Activated T-helper 1 cell treated with anti-CD3 and anti-CD28 coated beads, Interleukin-12 subunit alpha, Interleukin-12 subunit beta, Interleukin-2, Interleukin-4 antibody, amounts not matched to agents 30 ng/mL and 10 ng/mL and 1 ng/mL, durations not matched to agents 14 hours and 24 hours and 36 hours (primary cell): Measurements from ENCODE around the gene TRAPPC2. TPM values are rescaled to one million over a fixed set of nuclear protein-coding genes. Genes with fewer than 3 reads are reported as not detected.
"Not testable (repeated sequence)": the region's sequence is repeated elsewhere in the genome, so short reads cannot be mapped to it uniquely, and the experiment has no call there.

ENCODE experiments used
- DNase-seq: peaks from one replicate; pipeline ENCODE4 v3.0.0; 2021; ENCODE audit warnings: low spot score
- H3K27ac Mint-ChIP-seq: one replicate; pipeline ENCODE4 v1.8.0; 2021; ENCODE audit warnings: mild to moderate bottlenecking, mixed read lengths
- H3K27me3 Mint-ChIP-seq: one replicate; pipeline ENCODE4 v1.8.0; 2022; ENCODE audit warnings: mild to moderate bottlenecking, moderate library complexity, mixed read lengths; ENCODE audit not compliant: insufficient read depth
- H3K36me3 Mint-ChIP-seq: one replicate; pipeline ENCODE4 v1.8.0; 2021; ENCODE audit warnings: low read depth, mixed read lengths
- H3K4me1 Mint-ChIP-seq: one replicate; pipeline ENCODE4 v1.8.0; 2021; ENCODE audit warnings: low read depth, mixed read lengths
- H3K4me3 Mint-ChIP-seq: one replicate; pipeline ENCODE4 v1.8.0; 2021; ENCODE audit warnings: mild to moderate bottlenecking, moderate library complexity, mixed read lengths
- H3K9me3 Mint-ChIP-seq: one replicate; pipeline ENCODE4 v1.8.0; 2021; ENCODE audit warnings: mixed read lengths
- intact Hi-C: fragments of 100-400 bp; cut with micrococcal nuclease; formaldehyde crosslinking; loops from one replicate; pipeline ENCODE4 v1.15.1; 2024
- total RNA-seq: library from RNA; stranded (reverse); gene quantifications from 2 replicates; pipeline ENCODE4 v1.2.3, GENCODE V29; 2022

The TRAPPC2 gene
- total RNA-seq, 1 donor from 2014 or later, result 16.5 TPM

DNA sequence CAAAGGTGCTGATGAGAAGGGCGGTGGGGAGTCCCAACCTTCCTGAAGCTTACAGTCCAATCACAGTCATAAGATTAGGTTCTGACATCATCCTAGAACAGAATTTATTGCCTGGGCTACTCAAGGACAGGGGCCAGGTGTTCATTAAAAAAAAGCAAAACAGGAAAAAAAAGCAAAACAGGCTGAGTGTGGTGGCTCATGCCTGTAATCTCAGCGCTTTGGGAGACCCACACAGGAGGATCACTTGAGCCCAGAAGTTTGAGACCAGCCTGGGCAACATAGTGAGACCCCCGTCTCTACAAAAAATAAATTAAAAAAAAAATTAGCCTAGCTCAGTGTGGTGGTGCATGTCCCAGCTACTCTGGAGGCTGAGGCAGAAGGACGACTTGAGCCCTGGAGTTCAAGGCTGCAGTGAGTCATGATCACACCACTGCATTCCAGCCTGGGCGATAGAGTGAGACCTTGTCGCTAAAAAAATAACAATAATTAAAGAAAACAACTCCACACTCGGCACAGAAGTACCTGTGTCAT, 42.5 kb downstream of the TRAPPC2 start:
- Mint-ChIP-seq H3K27ac (no peak overlapping the region), H3K4me1 (peaks cover 54% of the 10 kb centered on the region)

DNA sequence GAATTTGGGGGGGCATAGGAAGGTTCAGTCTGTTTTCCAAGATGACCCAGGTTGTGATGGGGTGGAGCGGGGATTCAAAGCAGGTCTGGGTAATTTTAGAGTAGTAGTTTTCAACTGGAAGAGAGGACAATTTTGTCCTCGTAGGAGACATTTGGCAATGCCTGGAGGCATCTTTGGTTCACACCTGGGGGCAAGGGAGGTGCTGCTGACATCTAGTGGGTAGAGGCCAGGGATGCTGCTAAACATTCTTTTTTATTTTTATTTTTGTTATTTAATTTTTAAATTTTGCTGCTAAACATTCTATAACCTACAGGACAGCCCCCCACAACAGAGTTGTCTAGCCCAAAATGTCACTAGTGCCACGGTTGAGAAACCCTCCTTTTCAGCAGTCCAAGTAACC, 43.6 kb downstream of the TRAPPC2 start:
- H3K4me3 Mint-ChIP-seq, result peak overlapping the region; percentile 89
- H3K27ac Mint-ChIP-seq, result no peak overlapping the region
- intact Hi-C loops, result no loop called here
- peaks cover 4% of the 10 kb centered on the region for H3K36me3 Mint-ChIP-seq
- DNase-seq, result no peak
- H3K27me3 Mint-ChIP-seq, result no peaks in the 10 kb centered on the region
- peaks cover 51% of the 10 kb centered on the region for H3K4me1 Mint-ChIP-seq
- no peaks in the 10 kb centered on the region for H3K9me3 Mint-ChIP-seq

More for the DNA sequence above, 42.5 kb downstream of the TRAPPC2 start:
- intact Hi-C loops, result no loop called here
- H3K27me3 Mint-ChIP-seq, result no peaks in the 10 kb centered on the region
- H3K9me3 Mint-ChIP-seq, result no peaks in the 10 kb centered on the region
- no peak overlapping the region for H3K4me3 Mint-ChIP-seq
- no peak for DNase-seq
- H3K36me3 Mint-ChIP-seq, result peaks cover 4% of the 10 kb centered on the region

DNA sequence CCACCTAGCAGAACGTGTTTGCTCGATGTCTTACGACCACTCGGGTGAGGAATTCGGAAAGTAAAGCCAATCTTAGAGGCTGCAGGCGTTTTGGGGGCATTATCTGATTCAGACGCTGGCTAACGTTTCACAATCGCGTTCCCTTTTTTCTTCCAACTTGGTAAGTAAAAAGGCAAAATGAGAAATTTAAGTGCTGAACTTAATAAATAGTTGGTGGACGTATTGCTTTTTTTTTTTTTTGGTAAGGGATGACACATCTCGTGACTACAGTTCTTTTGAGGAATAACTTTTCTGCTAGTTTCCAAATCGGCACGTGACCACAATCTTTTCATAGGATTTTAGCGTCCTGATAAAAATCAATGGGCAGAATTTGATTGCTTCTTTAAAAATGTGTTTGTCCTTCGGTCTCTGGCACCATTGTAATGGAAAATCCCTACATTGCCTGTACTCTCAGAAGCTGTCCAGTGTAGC, 44.6 kb downstream of the TRAPPC2 start:
- Mint-ChIP-seq H3K4me1 (peaks cover 53% of the 10 kb centered on the region), H3K27me3 (no peaks in the 10 kb centered on the region), H3K9me3 (no peaks in the 10 kb centered on the region), H3K27ac (peak overlapping the region; percentile 67), H3K4me3 (peak overlapping the region; percentile 89), H3K36me3 (peaks cover 8% of the 10 kb centered on the region)
- no peak for DNase-seq
- intact Hi-C loops, result loop anchor here (1.0 kb wide), 2 partner anchors 20 to 341 kb away; no protein-coding TSS in a partner anchor

DNA sequence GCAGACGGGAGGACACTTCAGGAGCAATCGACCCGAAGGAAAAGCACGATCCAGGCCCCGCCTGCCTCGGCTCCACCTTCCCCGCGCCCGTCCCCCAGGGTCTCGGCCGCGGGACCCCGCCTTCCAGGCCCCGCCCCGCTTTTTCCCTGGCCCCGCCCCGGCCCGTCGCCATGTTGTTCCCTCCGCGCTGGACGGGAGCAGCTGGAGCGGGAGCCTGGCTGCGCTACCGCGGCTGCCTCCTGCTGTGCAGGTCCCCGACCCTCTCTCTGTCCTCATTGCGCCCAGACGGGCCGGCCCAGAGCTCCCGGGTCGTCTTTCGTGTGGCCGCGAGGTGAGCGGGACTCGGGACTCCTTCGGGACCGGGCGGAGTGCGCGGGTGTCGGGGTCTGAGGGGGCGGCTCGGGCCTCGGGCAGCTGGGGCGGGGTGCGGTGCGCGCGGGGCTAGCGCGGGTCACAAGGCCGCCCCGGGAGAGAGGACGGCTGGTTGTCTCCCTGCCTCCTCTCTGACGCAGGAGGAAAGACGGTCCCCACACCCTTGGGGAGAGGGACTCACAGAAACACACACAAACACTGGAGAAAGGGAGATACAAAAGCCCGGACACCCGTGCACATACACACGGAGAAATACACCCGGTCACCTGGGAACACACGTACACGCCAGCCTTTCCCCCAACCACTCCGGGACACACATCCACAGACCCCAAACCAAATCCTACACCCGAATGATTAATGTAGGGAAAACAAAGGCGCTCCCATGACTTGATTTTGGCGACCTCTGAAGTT, 45.3 kb downstream of the TRAPPC2 start, which contains the start of gene RAB9A:
RAB9A (plus strand) TSS at position 171 of the 783 bp plus-strand sequence. CDS start 19,619 bp downstream, outside the sequence.
- peak within 1 kb of the TSS; percentile 95 for H3K27ac Mint-ChIP-seq
- DNase-seq, result peak; percentile 76
- H3K27me3 Mint-ChIP-seq, result no peaks in the 10 kb centered on the region
- peak within 1 kb of the TSS; percentile 89 for H3K4me3 Mint-ChIP-seq
- no peaks in the 10 kb centered on the region for H3K9me3 Mint-ChIP-seq
- H3K36me3 Mint-ChIP-seq, result peaks cover 8% of the 10 kb centered on the region
- intact Hi-C loops, result loop anchor here (1.0 kb wide), 4 partner anchors 20 to 341 kb away; partner anchors contain the start of genes OFD1, TCEANC and TRAPPC2
- H3K4me1 Mint-ChIP-seq, result peaks cover 51% of the 10 kb centered on the region

DNA sequence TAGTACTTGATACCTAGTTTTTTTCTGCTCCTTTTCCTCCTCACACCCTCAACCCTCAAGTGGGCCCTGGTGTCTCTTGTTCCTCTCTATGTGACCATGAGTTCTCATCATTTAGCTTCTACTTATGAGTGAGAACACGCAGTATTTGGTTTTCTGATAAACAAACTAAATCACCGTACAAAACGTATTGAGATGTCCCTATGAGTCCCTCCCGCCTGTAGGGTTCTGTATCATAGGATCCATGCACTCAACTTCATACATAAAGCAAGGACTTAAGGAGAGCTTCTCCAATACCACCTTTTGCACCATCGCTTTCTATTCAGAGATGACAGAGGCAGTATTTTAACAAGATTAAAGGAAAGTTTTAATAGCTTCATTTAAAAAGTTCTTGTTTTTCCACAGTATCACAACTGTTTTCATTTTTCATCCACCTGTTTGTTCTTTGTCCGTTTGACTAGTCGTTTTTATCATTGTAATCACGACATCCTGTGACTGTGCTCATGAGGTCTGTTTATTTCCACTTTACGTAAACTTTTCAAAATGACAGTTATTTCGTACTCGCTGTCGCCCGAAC, 45.9 kb downstream of the TRAPPC2 start:
- intact Hi-C loops, result loop anchor here (1.0 kb wide), 2 partner anchors 35 to 46 kb away; partner anchors contain the start of genes OFD1, TCEANC and TRAPPC2
- no peaks in the 10 kb centered on the region for H3K9me3 Mint-ChIP-seq
- DNase-seq, result no peak
- H3K4me3 Mint-ChIP-seq, result peak overlapping the region; percentile 89
- peaks cover 46% of the 10 kb centered on the region for H3K4me1 Mint-ChIP-seq
- H3K36me3 Mint-ChIP-seq, result peaks cover 8% of the 10 kb centered on the region
- peak overlapping the region; percentile 95 for H3K27ac Mint-ChIP-seq
- H3K27me3 Mint-ChIP-seq, result no peaks in the 10 kb centered on the region

DNA sequence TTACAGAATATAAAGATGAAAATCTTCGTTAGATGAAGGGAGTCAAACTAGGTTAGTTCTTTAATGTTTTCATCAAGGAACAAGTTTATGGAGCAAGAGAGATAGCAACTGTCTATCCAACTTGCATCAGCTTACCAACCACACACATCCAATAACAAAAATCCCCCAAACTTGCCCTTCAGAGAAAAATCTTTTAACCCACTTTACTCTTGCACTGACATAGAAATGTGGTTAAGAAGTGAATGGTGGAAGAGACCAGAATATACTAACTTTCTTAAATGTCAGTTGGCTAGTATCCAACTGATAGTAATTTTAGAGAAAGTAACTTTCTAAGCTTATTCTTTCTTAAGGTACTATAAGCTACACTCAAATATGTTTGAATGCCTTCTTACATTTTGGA, 47.2 kb downstream of the TRAPPC2 start:
- peaks cover 33% of the 10 kb centered on the region for H3K4me1 Mint-ChIP-seq

DNA sequence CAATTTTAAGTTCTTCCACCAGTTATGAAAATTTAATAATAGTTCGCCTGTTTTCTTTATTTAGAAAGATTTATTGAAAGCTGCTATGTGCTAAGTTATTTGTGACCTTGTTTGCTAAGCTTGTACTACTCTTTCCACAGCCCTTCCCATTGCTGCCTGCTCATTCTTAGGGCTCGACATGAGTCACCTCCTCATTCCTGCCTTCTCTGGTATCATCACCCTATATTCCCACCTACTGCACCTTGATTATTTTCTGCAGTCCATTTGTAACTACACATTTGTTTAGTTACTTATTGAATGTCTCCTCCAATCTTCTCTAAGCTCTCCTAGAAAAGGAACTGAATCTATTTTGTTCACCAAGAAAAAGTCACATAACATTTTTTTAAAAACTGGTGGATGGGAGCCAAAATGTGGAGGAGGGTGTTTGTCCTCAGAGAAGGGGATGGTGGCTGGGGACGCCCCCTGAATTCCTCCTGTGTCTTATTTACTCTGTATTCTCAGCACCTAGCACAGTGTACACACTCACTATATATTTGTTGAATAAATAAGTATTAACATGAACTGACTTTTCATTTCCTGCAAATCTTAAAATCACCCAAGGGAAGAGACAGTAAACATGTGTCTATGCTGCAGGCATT, 49.2 kb downstream of the TRAPPC2 start:
- H3K27me3 Mint-ChIP-seq, result no peaks in the 10 kb centered on the region
- DNase-seq, result no peak
- H3K27ac Mint-ChIP-seq, result no peak overlapping the region
- H3K36me3 Mint-ChIP-seq, result peaks cover 10% of the 10 kb centered on the region
- H3K9me3 Mint-ChIP-seq, result no peaks in the 10 kb centered on the region
- no peak overlapping the region for H3K4me3 Mint-ChIP-seq
- intact Hi-C loops, result no loop called here
- peaks cover 25% of the 10 kb centered on the region for H3K4me1 Mint-ChIP-seq

More for the DNA sequence above, 47.2 kb downstream of the TRAPPC2 start:
- no peaks in the 10 kb centered on the region for H3K9me3 Mint-ChIP-seq
- intact Hi-C loops, result no loop called here
- no peaks in the 10 kb centered on the region for H3K27me3 Mint-ChIP-seq
- no peak overlapping the region for H3K4me3 Mint-ChIP-seq
- no peak for DNase-seq
- H3K36me3 Mint-ChIP-seq, result peaks cover 10% of the 10 kb centered on the region
- peak overlapping the region; percentile 80 for H3K27ac Mint-ChIP-seq

DNA sequence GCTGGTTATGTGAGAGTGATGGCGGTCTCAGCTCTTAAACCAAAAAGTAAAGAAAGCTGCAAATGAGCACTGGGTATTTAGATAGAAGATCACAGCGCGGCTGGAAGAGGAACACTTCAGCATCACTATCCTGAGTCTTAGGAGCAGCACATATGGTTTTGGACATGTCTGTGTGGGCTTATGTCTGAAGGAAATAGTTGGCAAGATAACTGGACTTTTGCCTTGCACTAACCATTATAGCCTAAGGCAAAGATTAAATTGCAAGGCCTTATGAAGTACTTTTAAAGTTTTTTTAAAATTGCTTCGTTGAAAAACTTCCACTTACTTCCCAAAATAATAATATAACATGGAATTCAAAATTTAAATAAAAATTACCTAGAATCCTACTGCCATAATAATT, 50.1 kb downstream of the TRAPPC2 start:
- intact Hi-C loops, result no loop called here
- no peak for DNase-seq
- peaks cover 22% of the 10 kb centered on the region for H3K4me1 Mint-ChIP-seq
- no peak overlapping the region for H3K27ac Mint-ChIP-seq
- no peak overlapping the region for H3K4me3 Mint-ChIP-seq
- no peaks in the 10 kb centered on the region for H3K9me3 Mint-ChIP-seq
- no peaks in the 10 kb centered on the region for H3K27me3 Mint-ChIP-seq
- H3K36me3 Mint-ChIP-seq, result peaks cover 11% of the 10 kb centered on the region

DNA sequence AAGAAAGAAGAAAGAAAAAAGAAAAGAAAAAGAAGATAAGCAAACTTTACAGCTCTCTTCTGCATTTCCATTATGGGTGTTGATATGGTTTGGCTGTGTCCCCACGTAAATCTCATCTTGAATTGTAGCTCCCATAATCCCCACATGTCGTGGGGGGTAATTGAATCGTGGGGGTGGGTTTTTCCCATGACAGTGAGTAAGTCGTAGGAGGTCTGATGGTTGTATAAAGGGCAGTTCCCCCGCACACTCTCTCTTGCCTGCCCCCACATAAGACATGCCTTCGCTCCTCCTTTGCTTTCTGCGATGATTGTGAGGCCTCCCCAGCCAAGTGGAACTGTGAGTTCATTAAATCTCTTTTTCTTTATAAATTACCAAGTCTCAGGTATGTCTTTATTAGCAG, 52.8 kb downstream of the TRAPPC2 start:
- peaks cover 10% of the 10 kb centered on the region for H3K4me1 Mint-ChIP-seq
- H3K4me3 Mint-ChIP-seq, result no peak overlapping the region
- intact Hi-C loops, result no loop called here
- no peak overlapping the region for H3K27ac Mint-ChIP-seq
- no peaks in the 10 kb centered on the region for H3K9me3 Mint-ChIP-seq
- H3K36me3 Mint-ChIP-seq, result peaks cover 12% of the 10 kb centered on the region
- no peaks in the 10 kb centered on the region for H3K27me3 Mint-ChIP-seq
- DNase-seq, result no peak

DNA sequence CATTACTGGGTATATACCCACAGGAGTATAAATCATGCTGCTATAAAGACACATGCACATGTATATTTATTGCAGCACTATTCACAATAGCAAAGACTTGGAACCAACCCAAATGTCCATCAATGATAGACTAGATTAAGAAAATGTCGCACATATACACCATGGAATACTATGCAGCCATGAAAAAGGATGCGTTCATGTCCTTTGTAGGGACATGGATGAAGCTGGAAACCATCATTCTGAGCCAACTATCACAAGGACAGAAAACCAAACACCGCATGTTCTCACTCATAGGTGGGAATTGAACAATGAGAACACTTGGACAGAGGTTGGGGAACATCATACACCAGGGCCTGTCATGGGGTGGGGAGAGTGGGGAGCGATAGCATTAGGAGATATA, 54.7 kb downstream of the TRAPPC2 start:
- H3K27ac Mint-ChIP-seq, H3K36me3 Mint-ChIP-seq, intact Hi-C loops, H3K4me1 Mint-ChIP-seq, H3K27me3 Mint-ChIP-seq, H3K4me3 Mint-ChIP-seq, DNase-seq, H3K9me3 Mint-ChIP-seq: not testable (repeated sequence)

DNA sequence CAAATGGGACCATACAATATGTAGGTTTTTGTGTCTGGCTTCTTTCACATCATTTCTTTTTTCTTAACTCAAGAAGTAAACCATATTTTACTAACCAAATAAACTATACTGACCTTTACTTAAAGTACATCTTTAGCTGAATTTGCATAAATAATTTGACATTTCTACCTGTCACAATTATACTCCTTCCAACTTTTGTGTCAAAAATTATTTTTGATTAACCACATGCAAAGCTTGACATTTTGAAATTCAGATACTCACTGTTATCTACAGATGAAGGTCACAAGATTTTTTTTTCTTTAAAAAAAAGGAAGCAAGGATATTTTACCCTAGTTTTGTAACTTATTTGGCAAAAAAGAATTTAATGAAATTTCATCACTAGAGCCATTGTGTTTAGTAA, 57.5 kb downstream of the TRAPPC2 start:
- Mint-ChIP-seq H3K27me3 (no peaks in the 10 kb centered on the region), H3K4me3 (no peak overlapping the region), H3K9me3 (no peaks in the 10 kb centered on the region), H3K36me3 (peaks cover 13% of the 10 kb centered on the region), H3K4me1 (no peaks in the 10 kb centered on the region), H3K27ac (no peak overlapping the region)
- intact Hi-C loops, result no loop called here
- no peak for DNase-seq

DNA sequence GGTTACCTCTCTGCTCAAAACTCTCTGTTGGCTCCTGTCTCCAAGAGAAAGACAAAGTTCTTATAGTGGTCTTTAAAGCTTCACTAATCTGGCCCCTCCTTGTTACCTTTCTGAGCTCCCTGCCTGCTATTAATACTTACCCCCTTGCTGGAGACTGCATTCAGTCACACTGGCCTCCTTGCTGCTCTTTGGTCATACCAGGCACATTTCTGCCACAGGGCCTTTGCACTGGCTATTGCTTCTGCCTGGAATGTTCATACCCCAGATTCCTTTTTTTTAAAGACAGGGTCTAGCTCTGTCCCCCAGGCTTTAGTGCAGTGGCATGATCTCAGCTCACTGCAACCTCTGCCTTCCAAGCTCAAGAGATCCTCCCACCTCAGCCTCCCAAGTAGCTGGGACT, 61.4 kb downstream of the TRAPPC2 start:
- H3K27ac Mint-ChIP-seq, result no peak overlapping the region
- no peak for DNase-seq
- H3K27me3 Mint-ChIP-seq, result no peaks in the 10 kb centered on the region
- no peak overlapping the region for H3K4me3 Mint-ChIP-seq
- no peaks in the 10 kb centered on the region for H3K9me3 Mint-ChIP-seq
- peaks cover 15% of the 10 kb centered on the region for H3K36me3 Mint-ChIP-seq
- peaks cover 13% of the 10 kb centered on the region for H3K4me1 Mint-ChIP-seq
- intact Hi-C loops, result no loop called here
